GM10248 (cell line): ENCODE measurements around the gene SPCS1.

ENCODE experiments used
- CTCF ChIA-PET: fragments of 300-600 bp; sonication (Branson Sonifier 250); formaldehyde crosslinking; extraction: SDS; loops from one replicate; lab custom pipeline; 2021; ENCODE audit warnings: antibody characterized with exemption; lab: Yijun Ruan, JAX
- POLR2A ChIA-PET: fragments of 350-650 bp; sonication (Branson Sonifier 250); formaldehyde crosslinking; extraction: SDS; loops from one replicate; lab custom pipeline; 2020; ENCODE audit warnings: antibody characterized with exemption; lab: Yijun Ruan, JAX
- DNase-seq: peaks from one replicate; pipeline ENCODE4 v3.0.0; 2012; ENCODE audit errors: extremely low spot score
- CTCF ChIP-seq: IDR thresholded peaks from 2 replicates; pipeline ENCODE4 v1.5.1; 2012; ENCODE audit warnings: mild to moderate bottlenecking, low read depth; ENCODE audit errors: extremely low read depth, missing control alignments, control extremely low read depth

The SPCS1 gene

GRCh38 chr3:52739730-52740129 is 33.8 kb downstream of the SPCS1 start:
- ChIA-PET POLR2A (no interaction called here), CTCF (interaction anchor here (1.1 kb wide), 1 partner anchor 53 kb away, joined by 3 read pairs; no protein-coding TSS in a partner anchor)
- TF ChIP-seq CTCF: no peak
- DNase-seq: no peak

GRCh38 chr3:52742418-52743041 is 36.6 kb downstream of the SPCS1 start:
- peak; percentile 63 for DNase-seq

GRCh38 chr3:52743152-52743551 is 37.2 kb downstream of the SPCS1 start:
- POLR2A ChIA-PET: no interaction called here
- CTCF ChIA-PET: interaction anchor here (1.0 to 2.3 kb wide), 10 partner anchors 11 to 361 kb away, joined by 3 to 10 read pairs (median 3); no protein-coding TSS in a partner anchor

More at GRCh38 chr3:52742418-52743041, 36.6 kb downstream of the SPCS1 start:
- ChIA-PET CTCF (interaction anchor here (0.8 to 2.3 kb wide), 16 partner anchors 20 to 362 kb away, joined by 3 to 10 read pairs (median 4); no protein-coding TSS in a partner anchor), POLR2A (no interaction called here)
- TF ChIP-seq CTCF: peak; percentile 60

GRCh38 chr3:52743721-52744120 is 37.8 kb downstream of the SPCS1 start:
- DNase-seq: no peak
- ChIA-PET POLR2A (no interaction called here), CTCF (interaction anchor here (0.9 to 2.3 kb wide), 11 partner anchors 10 to 361 kb away, joined by 3 to 10 read pairs (median 3); no protein-coding TSS in a partner anchor)
- TF ChIP-seq CTCF: no peak

More at GRCh38 chr3:52743152-52743551, 37.2 kb downstream of the SPCS1 start:
- TF ChIP-seq CTCF: no peak
- no peak for DNase-seq

GRCh38 chr3:52752045-52752660 is 46.2 kb downstream of the SPCS1 start:
- no peak for TF ChIP-seq CTCF
- CTCF ChIA-PET: interaction anchor here (1.3 to 1.4 kb wide), 2 partner anchors 10 to 351 kb away, joined by 3 read pairs; no protein-coding TSS in a partner anchor
- POLR2A ChIA-PET: no interaction called here
- no peak for DNase-seq

GRCh38 chr3:52754373-52754772 is 48.5 kb downstream of the SPCS1 start:
- no peak for DNase-seq
- ChIA-PET CTCF (interaction anchor here (1.4 to 1.5 kb wide), 2 partner anchors 11 to 292 kb away, joined by 3 to 4 read pairs; no protein-coding TSS in a partner anchor), POLR2A (no interaction called here)
- TF ChIP-seq CTCF: no peak
